HG03432 (cell line): ENCODE measurements around the gene SOBP.

ENCODE experiments used
- ATAC-seq: cut with Tn5 transposase; IDR thresholded peaks from one replicate; pipeline ENCODE4 v1.9.1; 2021; ENCODE audit warnings: mild to moderate bottlenecking, moderate library complexity; ENCODE audit not compliant: unreplicated experiment

The SOBP gene

GRCh38 chr6:107654764-107655163, 164.8 kb downstream of the SOBP start:
- ATAC-seq, result no peak

- ATAC-seq, result no peak
Observed at GRCh38 chr6:107655245-107655644, 165.3 kb downstream of the SOBP start.

- no peak for ATAC-seq
Observed at GRCh38 chr6:107655864-107656263, 165.9 kb downstream of the SOBP start.

GRCh38 chr6:107656401-107656800, 166.5 kb downstream of the SOBP start:
- no peak for ATAC-seq

GRCh38 chr6:107656883-107657282, 167.0 kb downstream of the SOBP start:
- ATAC-seq, result no peak

- ATAC-seq, result no peak
Observed at GRCh38 chr6:107657373-107657754, 167.4 kb downstream of the SOBP start.

- ATAC-seq, result peak; percentile 95
Observed at GRCh38 chr6:107657755-107658461, 168.0 kb downstream of the SOBP start.

GRCh38 chr6:107658920-107659865, 169.3 kb downstream of the SOBP start:
- ATAC-seq, result no peak

GRCh38 chr6:107660839-107661238, 170.9 kb downstream of the SOBP start:
- ATAC-seq, result no peak

- ATAC-seq, result no peak
Observed at GRCh38 chr6:107661291-107661690, 171.4 kb downstream of the SOBP start.

GRCh38 chr6:107662333-107662732, 172.4 kb downstream of the SOBP start:
- ATAC-seq, result no peak

- ATAC-seq, result no peak
Observed at GRCh38 chr6:107663308-107663707, 173.4 kb downstream of the SOBP start.

GRCh38 chr6:107665382-107665781, 175.5 kb downstream of the SOBP start:
- no peak for ATAC-seq

- no peak for ATAC-seq
Observed at GRCh38 chr6:107666084-107666980, 176.4 kb downstream of the SOBP start.

- ATAC-seq, result no peak
Observed at GRCh38 chr6:107666981-107667601, 177.2 kb downstream of the SOBP start.

GRCh38 chr6:107667790-107668189, 177.9 kb downstream of the SOBP start:
- no peak for ATAC-seq

GRCh38 chr6:107668743-107669474, 179.0 kb downstream of the SOBP start:
- ATAC-seq, result peak; percentile 89

- peak; percentile 35 for ATAC-seq
Observed at GRCh38 chr6:107670792-107671199, 180.9 kb downstream of the SOBP start.

GRCh38 chr6:107673076-107673494, 183.2 kb downstream of the SOBP start:
- ATAC-seq, result no peak
